HAP-1 (cell line): Measurements from ENCODE around the gene TPSD1.
A peak's percentile ranks its signal among the peaks of the same experiment; 100 is the strongest.
"Not testable (repeated sequence)": the region's sequence is repeated elsewhere in the genome, so short reads cannot be mapped to it uniquely, and the experiment has no call there.

Experiments used
- DNase-seq, 2 experiments: peaks; one replicate each; pipeline ENCODE4 v3.0.0-alpha.2; 2016 to 2020; ENCODE audit warnings: low spot score in 2 of 2
- H3K27me3 ChIP-seq: fragments of 250-450 bp; sonication (Bioruptor Pico); 2 replicates; pipeline ENCODE4 v1.5.1; 2020; ENCODE audit warnings: low read depth, mild to moderate bottlenecking, moderate library complexity
- H3K36me3 ChIP-seq: fragments of 250-450 bp; sonication (Bioruptor Pico); replicated peaks from 2 replicates; pipeline ENCODE4 v1.5.1; 2020; ENCODE audit warnings: mild to moderate bottlenecking
- H3K4me1 ChIP-seq: fragments of 250-450 bp; sonication (Bioruptor Pico); 2 replicates; pipeline ENCODE4 v1.5.1; 2020; ENCODE audit warnings: mild to moderate bottlenecking
- H3K4me3 ChIP-seq: fragments of 250-450 bp; sonication (Bioruptor Pico); 2 replicates; pipeline ENCODE4 v1.5.1; 2020; ENCODE audit warnings: mild to moderate bottlenecking, moderate library complexity
- H3K9me3 ChIP-seq: fragments of 250-450 bp; sonication (Bioruptor Pico); 2 replicates; pipeline ENCODE4 v1.5.1; 2020; ENCODE audit warnings: mild to moderate bottlenecking, moderate library complexity
- in situ Hi-C: fragments of 300-500 bp; cut with MboI; formaldehyde crosslinking; loops from 3 replicates; pipeline ENCODE4 v1.14.3; 2020; ENCODE audit warnings: low sequenced_read_pairs, inconsistent platforms, mixed read lengths

TPSD1 gene

DNA sequence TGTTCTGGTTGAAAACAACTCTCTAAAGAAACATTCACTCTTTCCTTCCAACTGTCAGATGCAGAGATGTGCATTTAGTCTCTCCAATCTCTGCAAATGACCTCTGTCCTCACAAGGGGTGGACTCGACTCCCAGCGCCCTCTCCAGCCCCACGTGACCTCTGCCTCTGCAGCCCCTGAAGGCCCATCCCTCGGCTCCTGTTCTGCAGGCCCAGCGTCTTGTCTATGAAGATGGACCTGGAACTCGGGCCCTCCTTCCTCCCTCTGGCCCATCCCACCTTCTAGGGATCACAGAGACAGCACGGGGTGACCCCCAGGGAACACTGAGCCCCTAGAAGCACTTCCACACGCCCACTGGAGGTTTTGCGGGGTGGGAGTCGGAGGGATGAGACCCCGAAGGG lies 12.5 kb upstream of the TPSD1 start:
- in situ Hi-C loops, H3K4me1 ChIP-seq, H3K36me3 ChIP-seq, H3K9me3 ChIP-seq, H3K4me3 ChIP-seq: not testable (repeated sequence)
- peaks cover 20% of the 10 kb centered on the region for H3K27me3 ChIP-seq
- peak in 1 of 2 experiments; percentile 7 for DNase-seq

- H3K9me3 ChIP-seq, H3K4me3 ChIP-seq, in situ Hi-C loops, H3K36me3 ChIP-seq, H3K4me1 ChIP-seq: not testable (repeated sequence)
- peak in 1 of 2 experiments; percentile 6 for DNase-seq
- peaks cover 20% of the 10 kb centered on the region for H3K27me3 ChIP-seq
These were observed 11.7 kb upstream of the TPSD1 start for GRCh38 chr16:1243907-1244850.

DNA sequence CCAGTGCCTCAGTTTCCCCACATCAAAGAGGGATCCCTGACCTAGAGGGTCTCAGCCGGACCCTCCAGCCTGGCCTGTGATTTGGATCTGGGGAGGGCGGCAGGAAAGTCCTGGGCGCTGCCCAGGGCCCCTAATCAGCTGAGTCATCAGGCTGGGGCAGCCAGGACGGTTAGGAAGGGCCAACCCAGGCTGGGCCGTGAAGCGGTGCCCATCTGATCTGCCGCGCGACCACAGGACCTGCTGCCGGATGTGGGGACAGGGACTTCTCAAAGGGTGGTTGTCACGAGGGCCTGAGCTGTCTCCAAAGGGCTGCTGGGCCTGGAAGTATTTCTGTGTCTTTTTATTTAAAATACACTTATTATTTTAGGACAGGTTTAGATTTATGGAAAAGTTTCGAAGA lies 11.0 kb upstream of the TPSD1 start:
- in situ Hi-C loops, result no loop called here
- H3K27me3 ChIP-seq, result peaks cover 20% of the 10 kb centered on the region
- no peak overlapping the region for H3K4me3 ChIP-seq
- H3K4me1 ChIP-seq, result no peaks in the 10 kb centered on the region
- no peaks in the 10 kb centered on the region for H3K9me3 ChIP-seq
- peak in 1 of 2 experiments; percentile 8 for DNase-seq
- no peaks in the 10 kb centered on the region for H3K36me3 ChIP-seq

DNA sequence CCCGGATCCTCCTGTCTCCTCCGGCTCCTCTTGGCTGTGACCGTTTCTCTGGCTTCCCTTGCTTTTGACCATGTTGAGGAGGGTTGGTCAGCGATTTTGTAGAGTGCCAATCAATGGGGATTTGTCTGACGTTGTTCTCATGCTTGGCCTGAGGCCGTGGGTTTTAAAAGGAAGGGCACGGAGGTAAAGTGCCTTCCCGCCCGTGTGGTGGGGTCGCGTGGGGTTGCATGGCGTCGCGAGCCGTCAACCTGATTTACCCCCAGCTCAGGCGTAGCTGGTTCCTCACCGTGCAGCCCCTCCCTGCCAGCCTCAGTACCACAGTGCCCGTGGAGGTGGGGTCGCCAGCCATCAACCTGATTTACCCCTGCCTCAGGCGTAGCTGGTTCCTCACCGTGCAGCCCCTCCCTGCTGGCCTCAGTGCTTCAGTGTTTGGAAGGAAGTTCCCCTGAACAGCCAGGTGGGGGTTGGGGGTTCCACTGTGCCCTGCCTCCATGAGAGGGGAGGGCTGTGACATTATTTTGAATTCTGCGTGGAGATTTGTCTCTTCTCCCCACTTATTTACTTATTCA lies 10.3 kb upstream of the TPSD1 start:
- no peak overlapping the region for H3K4me3 ChIP-seq
- in situ Hi-C loops, result no loop called here

GRCh38 chr16:1247903-1248537 lies 7.8 kb upstream of the TPSD1 start:
- in situ Hi-C loops, DNase-seq, H3K36me3 ChIP-seq, H3K9me3 ChIP-seq, H3K4me1 ChIP-seq, H3K4me3 ChIP-seq: not testable (repeated sequence)
- H3K27me3 ChIP-seq, result peaks cover 20% of the 10 kb centered on the region

More for the DNA sequence above, 10.3 kb upstream of the TPSD1 start:
- DNase-seq, result peak in 1 of 2 experiments; percentile 12
- peaks cover 20% of the 10 kb centered on the region for H3K27me3 ChIP-seq
- no peaks in the 10 kb centered on the region for H3K9me3 ChIP-seq
- H3K4me1 ChIP-seq, result no peaks in the 10 kb centered on the region
- H3K36me3 ChIP-seq, result no peaks in the 10 kb centered on the region

GRCh38 chr16:1249031-1249755 lies 6.7 kb upstream of the TPSD1 start:
- in situ Hi-C loops, H3K4me1 ChIP-seq, H3K4me3 ChIP-seq, H3K36me3 ChIP-seq, H3K9me3 ChIP-seq: not testable (repeated sequence)
- H3K27me3 ChIP-seq, result peaks cover 20% of the 10 kb centered on the region
- DNase-seq, result peak in 1 of 2 experiments; percentile 7

DNA sequence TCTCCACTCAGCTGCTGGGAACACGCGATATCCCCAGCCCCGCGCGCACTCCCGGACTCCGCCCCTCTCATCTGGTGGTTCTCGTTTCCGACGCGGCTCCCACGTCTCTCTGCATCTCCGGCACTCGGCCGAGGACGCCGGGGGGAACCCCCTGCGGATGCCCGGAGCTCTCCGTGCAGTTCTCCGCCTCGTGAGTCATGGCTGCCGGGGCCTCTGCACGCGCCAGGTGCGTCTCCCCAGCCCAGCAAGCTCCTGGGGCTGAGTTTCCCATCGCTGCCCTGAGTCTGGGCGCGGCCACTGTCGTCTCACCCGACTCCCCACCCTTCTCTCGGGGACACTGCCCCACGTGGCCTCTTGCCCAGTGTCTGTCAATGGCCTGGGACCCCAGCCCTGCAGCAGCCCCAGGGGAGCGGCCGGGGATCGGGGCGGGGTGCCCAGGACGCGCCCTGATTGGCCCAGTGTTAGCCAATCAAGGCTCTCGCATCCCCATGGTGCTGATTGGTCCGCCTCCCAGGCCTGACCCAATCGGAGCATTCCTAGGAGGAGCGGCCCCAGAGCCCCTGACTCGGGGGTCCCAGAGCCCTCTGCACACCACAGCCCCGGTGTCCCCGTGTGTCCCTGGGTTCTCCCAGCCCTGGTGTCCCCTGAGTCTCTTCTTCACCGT lies 2.0 kb upstream of the TPSD1 start:
- H3K9me3 ChIP-seq, H3K4me1 ChIP-seq, in situ Hi-C loops, H3K27me3 ChIP-seq, H3K36me3 ChIP-seq, DNase-seq, H3K4me3 ChIP-seq: not testable (repeated sequence)

- in situ Hi-C loops, H3K4me3 ChIP-seq, H3K36me3 ChIP-seq, H3K9me3 ChIP-seq, H3K27me3 ChIP-seq, H3K4me1 ChIP-seq: not testable (repeated sequence)
- peak in 1 of 2 experiments; percentile 6 for DNase-seq
These were observed 1.0 kb upstream of the TPSD1 start for GRCh38 chr16:1254821-1255220.

DNA sequence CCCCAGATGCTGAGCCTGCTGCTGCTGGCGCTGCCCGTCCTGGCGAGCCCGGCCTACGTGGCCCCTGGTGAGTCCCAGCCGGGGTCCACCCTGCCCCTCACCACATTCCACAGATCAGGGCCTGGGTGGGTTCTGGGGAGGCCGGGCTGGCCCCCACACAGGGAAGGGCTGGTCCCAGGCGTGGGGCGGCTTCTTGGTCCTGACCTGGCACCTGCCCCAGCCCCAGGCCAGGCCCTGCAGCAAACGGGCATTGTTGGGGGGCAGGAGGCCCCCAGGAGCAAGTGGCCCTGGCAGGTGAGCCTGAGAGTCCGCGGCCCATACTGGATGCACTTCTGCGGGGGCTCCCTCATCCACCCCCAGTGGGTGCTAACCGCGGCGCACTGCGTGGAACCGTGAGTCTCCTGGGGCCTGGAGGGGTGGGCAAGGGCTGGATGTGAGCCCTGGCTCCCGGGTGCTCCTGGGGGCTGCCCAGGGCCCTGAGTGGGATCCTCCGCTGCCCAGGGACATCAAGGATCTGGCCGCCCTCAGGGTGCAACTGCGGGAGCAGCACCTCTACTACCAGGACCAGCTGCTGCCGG lies 516 bp downstream of the TPSD1 start:
- H3K4me1 ChIP-seq, H3K36me3 ChIP-seq, in situ Hi-C loops, H3K4me3 ChIP-seq, H3K9me3 ChIP-seq: not testable (repeated sequence)
- H3K27me3 ChIP-seq, result peaks cover 19% of the 10 kb centered on the region
- peak in 1 of 2 experiments; percentile 5 for DNase-seq

- DNase-seq, result peak in 1 of 2 experiments; percentile 7
- Histone ChIP-seq H3K4me3 (no peak overlapping the region), H3K27me3 (peaks cover 24% of the 10 kb centered on the region), H3K4me1 (no peaks in the 10 kb centered on the region), H3K9me3 (no peaks in the 10 kb centered on the region), H3K36me3 (no peaks in the 10 kb centered on the region)
- in situ Hi-C loops, result no loop called here
These were observed 1.0 kb downstream of the TPSD1 start for GRCh38 chr16:1256874-1257322.

- H3K27me3 ChIP-seq, result peaks cover 28% of the 10 kb centered on the region
- no peak overlapping the region for H3K4me3 ChIP-seq
- DNase-seq, result peak in 1 of 2 experiments; percentile 7
- no peaks in the 10 kb centered on the region for H3K4me1 ChIP-seq
- H3K36me3 ChIP-seq, result no peaks in the 10 kb centered on the region
- in situ Hi-C loops, result no loop called here
- H3K9me3 ChIP-seq, result no peaks in the 10 kb centered on the region
These were observed 1.8 kb downstream of the TPSD1 start for GRCh38 chr16:1257561-1258224.

- in situ Hi-C loops, result no loop called here
- peak in 1 of 2 experiments; percentile 8 for DNase-seq
- H3K36me3 ChIP-seq, result no peaks in the 10 kb centered on the region
- no peaks in the 10 kb centered on the region for H3K9me3 ChIP-seq
- H3K4me1 ChIP-seq, result no peaks in the 10 kb centered on the region
- H3K27me3 ChIP-seq, result peaks cover 28% of the 10 kb centered on the region
- no peak overlapping the region for H3K4me3 ChIP-seq
These were observed 2.3 kb downstream of the TPSD1 start for GRCh38 chr16:1258225-1258600.
